HL-60/S4 treated with retinoic acid at 250 ng/mL for 4 days and 3 days (cell line): Measurements from ENCODE around the gene TRPM1.

Experiments used
- in situ Hi-C: fragments of 300-500 bp; cut with MboI; formaldehyde crosslinking; loops from 2 replicates; pipeline ENCODE4 v1.7.0; 2022; ENCODE audit warnings: low sequenced_read_pairs

Gene TRPM1

DNA sequence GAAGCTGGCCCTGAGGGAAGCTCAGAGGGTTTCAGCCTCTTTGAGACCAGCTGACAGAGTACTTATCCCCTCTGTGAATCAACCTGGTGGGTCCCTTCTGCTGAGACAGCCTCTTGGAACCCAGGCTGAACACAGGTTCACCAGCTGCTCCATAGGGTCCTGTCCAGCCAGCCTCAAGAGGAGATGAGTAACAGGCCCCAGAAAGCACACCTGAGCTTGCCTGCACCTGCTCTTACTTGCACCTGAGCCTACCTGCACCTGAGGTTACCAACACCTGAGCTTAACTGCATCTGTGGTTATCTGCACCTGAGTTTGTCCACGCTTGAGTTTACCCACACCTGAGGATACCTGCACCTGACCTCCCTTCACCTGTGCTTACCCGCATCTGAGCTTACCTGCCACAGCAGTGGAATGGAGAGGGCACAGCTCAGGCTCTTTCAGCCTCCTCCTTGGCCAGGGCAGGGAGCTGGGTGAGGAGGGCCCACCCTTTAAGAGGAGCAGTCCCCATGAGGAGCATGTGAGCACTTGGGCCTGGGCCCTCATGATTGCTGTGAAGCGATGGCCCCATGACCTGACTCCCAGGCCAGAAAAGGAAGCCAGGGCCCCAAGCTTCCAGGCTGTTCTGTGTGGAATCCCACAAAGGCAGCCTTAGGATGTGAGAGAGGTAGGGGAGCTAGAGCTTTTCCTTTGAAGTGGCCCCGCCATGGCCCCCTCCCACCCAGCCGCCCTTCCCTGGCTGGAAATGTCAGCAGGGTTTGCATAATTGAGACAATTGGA lies at the start of gene TRPM1:
TRPM1 (minus strand) TSS at position 464 of the 777 bp plus-strand sequence. CDS start 20,370 bp downstream, outside the sequence.
- in situ Hi-C loops, result no loop called here

DNA sequence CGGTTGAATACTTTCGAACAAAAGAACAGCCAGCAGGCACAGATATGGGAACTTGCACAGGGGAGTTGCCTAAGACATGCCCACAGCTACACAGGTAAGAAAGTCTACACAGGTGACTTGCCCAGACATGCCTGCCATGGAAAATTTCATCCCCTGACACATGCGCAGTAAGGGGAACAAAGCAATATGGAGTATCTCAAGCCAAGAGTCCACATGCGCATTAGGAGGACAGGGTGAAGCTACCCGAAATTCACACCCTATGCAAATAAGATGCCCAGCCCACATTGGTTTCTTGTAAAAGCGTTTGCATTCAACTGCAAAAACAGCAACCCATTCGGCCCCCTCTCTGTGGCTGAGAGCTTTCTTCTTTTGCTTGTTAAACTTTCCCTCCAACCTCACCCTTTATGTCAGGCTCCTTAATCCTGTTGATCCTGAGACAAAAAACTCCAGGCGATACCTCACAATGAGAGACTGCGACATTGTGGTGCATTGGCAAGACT lies 49.3 kb upstream of the TRPM1 start:
- in situ Hi-C loops, result no loop called here

DNA sequence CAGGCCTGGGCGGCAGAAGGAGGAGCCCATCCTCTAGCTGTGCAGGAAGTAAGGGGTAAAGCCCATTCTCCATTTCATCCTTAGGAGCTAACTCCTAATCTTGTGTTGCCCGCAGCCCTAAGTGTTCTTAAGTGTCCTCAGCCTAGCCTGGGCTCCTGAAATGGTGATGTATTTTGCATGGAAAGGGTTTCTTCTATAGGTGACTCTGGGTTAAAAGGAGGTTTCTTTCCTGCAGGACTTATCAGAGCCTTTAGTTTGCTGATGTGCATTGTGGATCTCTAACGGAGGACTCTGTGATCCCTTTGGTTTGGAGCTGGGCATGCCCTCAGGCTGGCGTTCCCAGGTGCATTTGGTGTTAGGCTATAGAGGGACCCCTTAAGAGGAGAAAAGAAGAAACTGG lies 48.5 kb upstream of the TRPM1 start:
- in situ Hi-C loops, result no loop called here

DNA sequence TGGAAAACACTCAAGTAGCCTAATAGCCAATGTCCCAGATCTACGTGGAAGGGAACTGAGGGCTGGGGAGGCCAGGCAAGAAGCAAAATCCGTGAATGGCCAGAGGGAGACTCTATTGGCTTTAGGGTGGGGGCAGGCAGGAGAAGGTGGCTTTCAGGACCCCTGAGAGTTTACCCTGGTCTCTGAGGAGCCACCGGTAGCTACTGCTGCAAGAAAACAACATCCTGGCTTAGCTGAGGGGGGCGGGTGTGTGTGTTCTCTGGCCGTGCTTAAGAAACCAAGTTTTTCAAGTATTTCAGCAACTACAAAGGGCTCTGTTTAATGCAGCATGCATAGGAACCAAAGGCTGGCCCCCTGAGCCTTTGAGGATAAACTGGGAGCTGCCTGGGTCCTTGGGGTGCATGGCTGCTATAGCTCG lies 47.6 kb upstream of the TRPM1 start:
- in situ Hi-C loops, result no loop called here

DNA sequence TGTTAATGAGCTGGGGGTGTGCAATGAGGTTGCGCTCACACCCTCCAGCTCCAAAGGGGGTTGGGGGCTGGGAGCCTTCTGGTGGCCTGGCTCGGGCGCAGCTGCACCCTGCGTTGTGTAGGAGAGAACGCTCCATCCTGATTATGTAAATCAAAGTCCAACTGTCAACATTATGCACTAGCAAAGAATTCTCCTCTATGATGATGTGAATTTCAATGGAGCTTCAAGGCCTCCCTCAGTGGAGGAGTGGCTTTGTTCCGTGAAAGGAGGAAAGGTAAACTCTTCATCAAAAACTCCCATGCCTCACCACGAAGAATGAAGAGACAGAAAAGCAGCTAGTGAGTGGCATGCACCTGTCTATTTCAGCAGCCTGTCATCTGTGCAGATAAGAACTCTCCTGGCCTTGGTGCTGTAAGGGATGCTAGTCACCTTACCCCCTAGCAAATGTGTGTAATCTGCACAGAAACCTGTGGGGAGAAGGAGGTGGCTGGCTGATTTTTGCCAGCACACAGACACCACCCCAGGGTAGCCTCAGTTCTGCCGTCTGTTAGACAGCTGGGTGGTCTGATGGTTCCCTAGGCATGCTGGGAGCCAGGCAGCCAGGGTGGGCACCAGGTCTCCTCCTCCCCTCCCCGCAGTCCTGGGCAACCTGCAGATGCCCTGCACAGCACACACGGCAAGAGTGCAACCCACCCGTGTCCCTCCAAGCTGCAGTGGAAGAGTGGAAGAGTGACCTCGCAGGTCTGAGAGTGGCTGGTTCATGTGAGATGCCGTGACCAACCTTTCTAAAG lies 47.0 kb upstream of the TRPM1 start:
- in situ Hi-C loops, result no loop called here

DNA sequence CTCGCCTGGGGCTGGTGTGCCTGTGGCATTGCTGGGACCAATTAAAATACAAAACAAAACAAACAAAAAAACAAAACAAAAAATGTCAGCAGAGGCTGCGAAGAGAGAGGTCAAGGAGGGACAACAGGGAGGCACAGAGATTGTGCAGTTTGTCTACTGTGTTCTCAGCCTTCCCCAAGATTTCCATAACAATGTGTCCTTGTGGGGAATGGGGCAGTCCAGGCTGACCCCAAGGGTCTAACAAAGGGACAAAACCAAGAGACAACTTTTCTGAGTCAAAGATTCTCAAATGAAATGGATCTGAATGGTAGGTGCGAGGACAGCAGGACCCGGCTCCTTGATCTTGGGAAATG lies 46.4 kb upstream of the TRPM1 start:
- in situ Hi-C loops, result no loop called here

DNA sequence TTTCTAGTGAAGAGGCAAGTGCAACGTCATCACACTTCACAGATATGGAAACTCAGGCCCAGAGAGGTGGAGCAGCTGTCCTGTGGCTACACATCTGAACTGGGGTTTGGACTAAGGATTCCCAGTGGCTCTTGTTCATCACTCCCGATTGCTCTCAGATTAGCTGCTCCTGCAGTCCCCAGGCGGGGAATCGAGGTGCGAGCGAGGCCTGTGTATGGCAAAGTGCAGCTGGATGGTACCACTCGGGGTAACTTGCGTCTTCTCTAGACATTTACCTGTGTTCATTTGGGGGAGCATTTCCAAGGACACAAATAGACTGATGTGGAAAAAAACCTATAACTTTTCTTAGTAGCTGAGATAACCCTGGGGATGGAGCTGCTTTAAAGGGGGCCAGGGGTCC lies 45.9 kb upstream of the TRPM1 start:
- in situ Hi-C loops, result no loop called here

DNA sequence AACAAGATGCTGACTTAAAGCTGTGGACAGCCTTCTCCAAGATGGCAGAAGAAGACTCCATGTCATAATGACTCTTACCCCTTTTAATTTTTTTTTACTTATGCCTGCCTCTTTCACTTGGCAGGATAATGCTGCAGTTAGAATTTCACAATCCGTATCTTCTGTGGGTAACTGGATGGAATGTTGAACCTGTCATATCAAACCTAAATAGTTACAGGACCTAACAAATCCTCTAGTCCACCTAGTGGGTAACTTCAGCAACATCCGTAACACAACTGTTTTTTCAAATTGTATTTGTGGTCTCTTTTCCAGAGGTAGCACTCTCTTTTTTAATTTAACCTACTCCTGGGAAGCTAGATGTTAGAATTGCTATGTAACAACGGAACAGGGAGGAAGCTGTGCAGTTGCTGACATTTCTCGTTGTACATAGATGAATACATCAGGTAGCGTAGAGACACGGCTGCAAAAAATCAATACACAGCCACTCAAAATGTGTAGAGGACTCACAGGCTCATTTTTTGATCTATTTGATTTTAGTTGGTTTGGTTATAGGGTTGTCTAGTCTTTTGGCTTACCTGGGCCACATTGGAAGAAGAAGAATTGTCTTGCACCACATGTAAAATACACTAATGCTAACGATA lies 43.9 kb upstream of the TRPM1 start:
- in situ Hi-C loops, result no loop called here

DNA sequence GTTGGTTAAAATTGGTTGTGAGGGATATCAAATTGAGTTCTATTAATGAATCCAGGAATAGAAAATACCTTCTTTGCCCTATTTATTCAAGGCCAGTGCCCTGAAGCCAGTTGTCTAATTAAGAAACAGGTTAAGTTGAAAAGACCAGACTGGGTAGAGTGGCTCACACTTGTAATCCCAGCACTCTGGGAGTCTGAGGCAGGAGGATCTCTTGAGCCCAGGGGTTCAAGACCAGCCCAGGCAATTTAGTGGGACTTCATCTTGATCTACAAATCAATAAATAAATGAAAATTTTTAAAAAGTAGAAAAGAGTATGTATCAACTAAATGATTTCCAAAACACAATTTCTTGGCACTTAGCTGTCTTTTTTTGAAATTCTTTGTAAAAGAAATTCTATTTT lies 40.3 kb upstream of the TRPM1 start:
- in situ Hi-C loops, result no loop called here

DNA sequence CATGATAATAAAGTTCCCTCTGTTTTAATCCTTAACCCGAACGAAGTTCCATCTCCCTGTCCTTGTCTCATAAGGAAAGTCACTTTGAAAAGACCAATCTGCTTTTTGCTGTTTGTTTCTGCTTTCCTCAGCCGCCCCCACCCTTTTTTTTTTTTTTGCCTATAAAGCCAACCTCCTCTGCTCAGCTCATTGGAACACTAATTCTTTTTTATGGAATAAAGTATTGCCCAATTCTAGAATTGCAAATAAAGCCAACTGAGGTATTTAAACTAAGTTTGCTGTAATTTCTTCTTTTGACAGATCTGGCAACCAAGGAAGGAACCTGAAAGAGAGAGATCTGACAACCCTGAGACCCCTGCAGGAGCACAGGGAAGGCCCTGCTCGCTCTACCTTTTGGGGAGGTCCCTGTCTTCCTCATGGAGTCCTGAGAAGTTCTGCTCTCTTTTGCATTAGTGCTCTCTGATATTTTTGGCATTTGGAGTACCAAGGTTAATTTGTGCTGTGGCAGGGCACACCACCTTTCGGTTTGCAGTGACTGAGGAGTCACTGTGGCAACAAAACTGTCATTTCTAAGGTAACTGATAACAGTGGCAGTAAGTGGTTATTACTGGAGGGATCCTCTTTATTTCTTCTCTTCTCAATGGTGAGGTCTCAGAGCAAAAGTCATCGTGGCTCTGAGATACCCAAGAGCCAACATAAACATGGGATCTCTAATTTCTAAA lies 35.2 kb upstream of the TRPM1 start:
- in situ Hi-C loops, result no loop called here

DNA sequence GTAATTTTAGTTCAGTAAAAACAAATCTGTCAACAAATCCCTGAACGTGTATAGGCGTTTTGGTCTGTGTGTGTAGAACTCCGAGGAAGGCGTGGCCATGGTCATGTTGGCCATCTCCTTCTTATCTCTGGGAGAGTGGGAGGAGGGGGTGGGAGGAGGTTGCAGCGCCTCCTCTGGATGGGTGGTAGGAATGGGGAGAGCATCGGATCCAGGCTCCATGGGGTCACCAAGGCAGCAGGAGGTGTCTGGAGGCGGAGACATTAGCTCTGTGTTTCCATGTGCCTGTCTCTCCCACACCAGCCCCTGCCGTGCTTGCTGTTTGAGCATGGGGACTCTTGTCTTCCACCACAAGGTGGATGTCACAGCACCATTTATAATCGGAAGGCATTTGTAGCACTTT lies 34.5 kb upstream of the TRPM1 start:
- in situ Hi-C loops, result no loop called here

DNA sequence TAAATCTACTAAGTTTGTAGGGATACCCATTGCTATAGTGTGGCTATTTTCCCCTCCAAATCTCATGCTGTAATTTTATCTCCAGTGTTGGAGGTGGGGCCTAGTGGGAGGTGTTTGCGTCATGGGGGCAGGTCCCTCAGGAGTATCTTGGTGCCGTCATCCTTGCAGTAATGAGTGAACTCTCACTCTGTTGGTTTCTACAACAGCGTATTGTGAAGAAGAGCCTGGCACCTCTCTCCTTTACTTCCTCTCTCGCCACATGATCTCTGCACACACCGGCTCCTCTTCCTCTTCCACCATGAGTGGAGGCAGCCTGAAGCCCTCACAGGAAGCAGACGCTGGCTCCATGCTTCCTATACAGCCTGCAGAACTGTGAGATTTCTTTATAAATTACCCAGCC lies 34.0 kb upstream of the TRPM1 start:
- in situ Hi-C loops, result no loop called here

DNA sequence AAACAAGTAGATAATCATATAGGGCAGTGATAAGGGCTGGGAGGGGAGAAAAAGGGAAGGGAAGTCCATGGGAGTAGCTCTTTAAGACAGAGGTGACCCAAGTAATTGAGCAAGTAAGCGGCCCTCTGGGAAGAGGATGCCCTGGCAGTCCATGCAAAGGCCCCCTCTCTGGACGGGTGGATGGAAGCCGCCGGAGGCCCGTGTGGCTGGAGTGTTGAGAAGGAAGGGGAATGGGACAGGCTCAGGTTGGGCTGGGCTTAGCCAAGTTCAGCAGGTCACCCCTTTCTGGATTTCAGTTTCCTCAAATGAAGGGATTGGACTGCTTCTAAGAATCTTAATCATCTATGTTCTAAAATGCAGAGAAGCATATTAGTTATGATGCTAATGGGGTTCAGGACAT lies 32.4 kb upstream of the TRPM1 start:
- in situ Hi-C loops, result no loop called here

DNA sequence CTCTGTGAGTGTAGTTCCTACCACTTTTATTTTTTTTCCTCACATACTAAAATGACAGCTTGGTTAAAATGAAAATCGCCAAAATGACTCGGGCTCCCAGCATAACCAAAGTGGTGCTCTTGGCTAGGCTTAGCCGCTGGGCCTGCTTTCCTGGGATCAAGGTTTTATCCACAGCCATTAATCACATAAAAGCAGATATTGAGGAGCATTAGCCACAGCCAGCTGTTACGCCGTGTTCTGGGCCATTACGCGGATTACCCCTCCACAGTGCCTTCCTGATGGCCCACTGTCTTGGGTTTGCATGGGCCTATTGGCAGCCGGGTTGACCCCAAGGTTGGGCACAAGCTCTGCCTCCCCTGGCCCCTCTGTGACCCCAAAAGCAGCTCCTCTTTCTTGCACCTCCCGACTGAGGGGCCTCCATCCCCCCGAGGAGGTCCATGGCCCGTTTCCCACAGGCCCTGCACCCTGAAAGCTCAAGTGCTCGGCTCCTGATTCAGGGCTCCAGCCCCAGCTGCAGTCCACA lies 30.4 kb upstream of the TRPM1 start:
- in situ Hi-C loops, result no loop called here

DNA sequence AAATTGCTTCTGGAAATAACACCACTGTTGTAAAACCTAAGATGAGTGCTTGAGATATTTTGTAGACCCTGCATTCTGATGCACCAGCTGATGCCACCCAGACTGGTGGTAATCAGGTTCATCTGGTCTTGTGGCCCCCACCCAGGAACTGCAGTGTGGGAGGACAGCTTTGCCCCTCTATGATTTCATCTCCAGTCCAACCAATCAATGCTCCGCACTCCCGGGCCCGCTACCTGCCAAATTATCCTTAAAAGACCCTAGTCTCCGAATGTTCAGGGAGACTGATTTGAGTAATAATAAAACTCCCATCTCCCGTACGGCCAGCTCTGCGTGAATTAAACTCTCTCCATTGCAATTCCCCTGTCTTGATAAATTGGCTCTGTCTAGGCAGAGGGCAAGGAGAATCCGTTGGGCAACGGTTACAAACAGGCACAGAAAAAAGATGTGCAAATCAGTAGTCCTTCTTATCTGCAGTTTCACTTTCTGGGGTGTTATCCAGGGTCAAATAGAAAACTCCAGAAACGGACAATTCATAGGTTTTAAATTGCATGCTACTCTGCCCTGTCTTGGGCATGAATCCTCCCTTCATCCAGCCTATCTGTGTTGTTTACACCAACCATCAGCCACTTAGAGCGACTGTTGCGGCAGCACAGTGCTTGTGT lies 29.2 kb upstream of the TRPM1 start:
- in situ Hi-C loops, result no loop called here

DNA sequence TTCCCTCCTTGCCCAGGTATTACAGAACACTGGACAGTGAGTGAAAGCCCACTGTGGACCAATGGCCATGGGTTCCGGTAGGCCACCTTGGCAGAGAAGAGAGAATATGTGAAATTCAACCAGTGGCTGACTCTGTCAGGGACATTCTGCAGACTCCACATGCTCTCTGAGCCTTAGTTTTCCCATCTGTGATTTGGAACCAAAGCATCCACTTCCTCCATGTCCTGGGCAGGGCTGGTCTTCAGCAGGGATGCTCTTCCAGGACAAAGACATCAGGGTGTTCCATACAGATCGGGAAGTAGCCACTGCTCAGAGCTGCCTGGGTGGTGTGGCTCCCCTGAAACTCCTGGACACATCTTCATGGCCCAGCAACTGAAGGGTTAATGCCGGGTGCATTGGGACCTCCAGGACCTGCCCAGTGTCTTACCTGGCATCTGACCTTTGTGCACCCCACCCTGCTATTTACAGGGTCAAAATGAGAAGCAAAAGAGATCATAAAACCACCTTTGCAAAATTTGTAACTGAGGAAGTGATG lies 28.3 kb upstream of the TRPM1 start:
- in situ Hi-C loops, result no loop called here

DNA sequence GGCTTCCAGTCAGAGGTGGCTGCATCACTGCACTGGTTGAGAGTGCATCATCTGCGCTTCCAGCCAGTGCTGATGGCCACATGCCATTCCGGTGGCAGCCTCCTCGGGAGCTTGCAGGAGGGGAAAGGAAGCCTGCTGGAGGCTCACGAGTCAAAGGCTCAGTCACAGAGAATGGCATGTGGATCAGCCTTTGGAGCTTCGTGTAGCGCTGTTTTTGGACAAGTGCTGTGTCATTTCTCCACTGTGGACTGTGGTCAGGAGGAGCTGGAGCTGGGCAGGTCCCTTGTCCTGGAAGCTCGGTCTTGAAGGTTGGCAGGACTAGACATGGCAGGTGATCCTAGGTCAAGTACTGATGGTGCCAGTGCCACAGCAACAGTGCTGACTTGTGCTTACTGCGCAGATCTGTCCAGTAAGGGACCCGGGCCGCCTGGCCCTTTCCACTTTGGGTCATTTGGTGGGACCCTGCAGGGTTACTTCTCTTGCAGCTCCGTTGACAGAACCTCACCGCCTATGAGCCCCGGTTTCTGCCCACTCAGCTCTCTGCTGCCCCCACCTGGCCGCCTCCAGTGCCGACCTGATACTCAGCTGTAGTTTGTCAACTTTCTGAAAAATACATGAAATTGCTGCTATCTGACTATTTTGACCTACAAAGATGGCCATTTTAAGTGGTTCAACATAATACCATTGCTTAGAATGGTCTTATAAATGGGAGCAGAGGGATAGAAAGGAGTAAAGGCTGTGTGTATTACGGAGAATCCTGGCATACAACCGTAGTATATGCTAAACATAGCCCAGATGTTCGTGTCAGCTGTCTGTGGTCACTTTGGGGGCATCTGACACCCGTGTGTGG lies 27.6 kb upstream of the TRPM1 start:
- in situ Hi-C loops, result no loop called here

DNA sequence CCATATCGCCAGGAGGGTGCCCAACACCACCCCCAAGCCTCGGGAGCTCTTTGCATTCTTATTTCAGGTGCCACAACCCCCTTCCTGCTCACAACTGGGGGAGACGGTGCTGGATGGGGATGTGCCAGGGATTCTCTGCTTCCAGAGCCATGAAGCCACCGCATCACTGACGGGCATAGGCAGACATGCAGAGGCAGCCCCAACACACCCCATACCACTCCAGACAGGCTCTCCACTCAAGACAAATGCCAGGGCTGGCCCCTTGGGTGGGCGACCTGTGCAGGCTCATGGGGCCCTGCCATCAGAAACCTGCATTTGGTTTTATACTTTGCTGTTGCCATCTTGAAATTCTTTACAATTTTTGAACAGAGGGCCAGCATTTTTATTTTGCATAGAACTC lies 27.0 kb upstream of the TRPM1 start:
- in situ Hi-C loops, result no loop called here

DNA sequence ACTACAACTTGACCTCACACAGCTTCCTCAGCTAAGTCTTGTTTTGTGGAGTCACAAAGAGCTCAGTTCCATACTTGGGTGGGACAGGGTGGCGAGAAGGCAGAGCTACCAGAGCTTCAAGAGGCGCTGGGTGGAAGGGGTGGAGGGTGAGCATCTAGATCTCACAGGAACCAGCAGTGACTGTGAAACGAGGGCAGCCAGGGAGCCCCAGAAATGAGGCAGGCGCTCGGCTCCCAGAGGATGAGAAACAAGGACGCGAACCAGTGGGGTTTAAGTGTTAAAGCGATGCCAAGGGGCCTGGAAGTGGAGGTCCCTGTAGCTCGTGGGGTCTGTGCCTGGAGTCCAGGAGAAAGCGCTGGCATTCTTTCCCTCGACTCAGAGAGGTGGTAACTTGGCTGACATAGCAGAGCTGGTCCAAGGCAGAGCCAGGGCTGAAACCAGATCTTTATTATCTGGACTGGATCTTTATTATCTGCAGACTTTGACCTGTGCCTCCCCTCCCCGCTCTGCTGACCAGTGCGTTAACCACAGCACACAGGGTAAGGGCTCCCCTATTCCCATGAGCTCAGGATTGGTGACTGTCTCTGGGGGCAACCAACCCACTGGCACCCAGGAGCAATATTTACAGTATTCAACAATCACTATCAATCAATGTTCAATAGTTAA lies 26.2 kb upstream of the TRPM1 start:
- in situ Hi-C loops, result no loop called here
